ENCODE results near the gene AGAP3.

The AGAP3 gene

DNA sequence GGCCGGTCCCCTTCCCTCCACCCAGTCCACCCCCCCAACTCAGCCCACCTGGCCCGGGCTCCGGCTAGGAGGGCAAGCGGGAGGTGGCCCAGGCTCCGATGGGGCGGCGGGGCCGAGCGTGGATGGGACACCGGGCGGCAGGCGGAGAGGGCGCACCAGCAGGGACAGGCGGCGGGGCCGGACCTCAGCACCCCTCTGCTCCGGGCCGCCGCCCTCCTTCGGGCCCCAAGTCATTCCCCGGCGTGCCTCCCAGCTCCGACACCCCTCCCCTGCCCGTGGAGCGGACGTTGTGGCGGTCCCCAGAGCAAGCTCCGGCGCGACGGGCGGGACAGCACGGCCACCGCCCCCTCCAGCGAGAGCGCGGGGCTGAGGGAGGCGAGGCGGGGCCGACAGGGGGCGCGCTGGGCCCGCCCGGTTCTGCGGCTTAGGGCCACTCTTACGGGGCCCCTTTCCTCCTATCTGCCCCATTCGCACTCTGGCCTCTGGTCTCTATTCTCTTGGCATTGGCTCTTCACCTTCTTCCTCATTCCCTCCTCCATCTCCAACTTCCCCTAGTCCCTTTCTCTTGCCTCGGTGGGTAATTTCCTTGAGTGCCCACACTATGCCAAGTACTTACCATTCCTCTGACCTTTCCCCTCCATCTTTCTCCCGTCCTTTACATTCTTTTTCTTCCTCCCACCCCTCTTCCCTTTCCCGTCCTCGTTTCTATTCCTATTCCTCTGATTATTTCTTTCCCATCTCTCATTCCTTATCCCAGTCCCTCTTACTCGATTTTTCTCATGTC, 81.9 kb downstream of the AGAP3 start:
- DNase-seq, result peak; percentile 60

DNA sequence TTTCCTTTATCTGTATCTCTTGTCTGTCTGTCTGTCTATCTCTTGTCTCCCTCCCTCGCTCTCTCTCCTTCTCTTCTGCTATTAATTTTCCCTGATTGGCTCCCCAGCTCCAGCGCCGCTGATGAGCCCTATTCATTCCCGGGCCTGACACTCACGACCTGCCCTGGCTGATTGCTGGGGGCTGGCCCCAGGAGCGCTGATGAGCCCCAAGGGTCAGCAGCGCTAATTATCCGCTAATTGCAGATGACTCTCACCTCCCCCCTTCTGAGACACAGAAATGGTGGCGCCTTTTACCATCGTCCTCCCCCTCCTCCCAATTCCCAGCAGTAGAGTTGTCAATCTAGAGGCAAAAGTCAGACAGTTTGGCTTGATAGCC, 82.5 kb downstream of the AGAP3 start:
- DNase-seq, result no peak

- DNase-seq, result peak; percentile 77
Measured at GRCh38 chr7:151172273-151173141, 86.2 kb downstream of the AGAP3 start.

DNA sequence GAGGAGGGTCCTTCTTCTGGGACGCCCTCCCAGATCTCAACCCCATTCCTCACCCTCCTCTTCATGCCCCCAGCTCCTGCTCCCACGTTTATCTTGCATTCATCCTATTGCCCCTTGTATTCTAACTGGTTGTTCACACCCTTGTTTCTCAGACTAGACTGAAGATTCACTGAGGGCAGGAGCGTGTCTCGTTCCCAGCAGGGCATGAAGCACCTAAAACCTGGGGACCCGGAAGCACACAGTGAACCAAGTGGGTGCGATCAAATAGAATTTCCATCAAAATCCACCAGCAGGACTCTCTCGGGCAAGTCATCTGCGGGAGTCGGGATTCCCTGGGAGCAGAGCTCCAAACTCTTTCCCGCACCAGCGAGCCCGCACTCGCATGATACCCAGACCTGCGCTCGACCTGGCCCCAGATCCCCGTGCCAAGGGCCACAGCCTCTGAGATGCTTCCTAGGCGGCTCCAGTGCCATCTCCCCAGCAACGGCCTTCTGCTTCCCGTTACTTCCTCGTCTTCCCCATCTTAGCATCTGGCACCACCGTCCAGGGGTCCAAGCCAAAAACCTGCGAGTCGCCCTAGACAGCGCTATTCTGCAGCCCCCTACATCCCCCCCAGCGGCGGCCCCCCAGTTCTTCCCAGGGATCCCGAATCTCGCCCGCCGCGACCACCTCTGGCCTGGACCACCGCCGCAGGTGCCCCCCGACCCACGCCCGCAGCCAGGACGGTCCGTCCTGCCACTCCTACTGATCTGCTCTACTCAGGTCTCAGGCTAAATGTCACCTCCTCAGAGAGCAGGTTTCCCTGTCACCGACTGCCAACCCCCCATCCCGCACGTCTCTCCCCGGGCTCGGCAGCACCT, 87.3 kb downstream of the AGAP3 start:
- DNase-seq, result no peak

GRCh38 chr7:151174246-151175046, 88.2 kb downstream of the AGAP3 start:
- DNase-seq, result peak; percentile 15

GRCh38 chr7:151175047-151175792, 88.9 kb downstream of the AGAP3 start:
- DNase-seq, result no peak

- DNase-seq, result no peak
Measured at GRCh38 chr7:151175793-151176311, 89.6 kb downstream of the AGAP3 start.

GRCh38 chr7:151176401-151176800, 90.1 kb downstream of the AGAP3 start:
- no peak for DNase-seq

DNA sequence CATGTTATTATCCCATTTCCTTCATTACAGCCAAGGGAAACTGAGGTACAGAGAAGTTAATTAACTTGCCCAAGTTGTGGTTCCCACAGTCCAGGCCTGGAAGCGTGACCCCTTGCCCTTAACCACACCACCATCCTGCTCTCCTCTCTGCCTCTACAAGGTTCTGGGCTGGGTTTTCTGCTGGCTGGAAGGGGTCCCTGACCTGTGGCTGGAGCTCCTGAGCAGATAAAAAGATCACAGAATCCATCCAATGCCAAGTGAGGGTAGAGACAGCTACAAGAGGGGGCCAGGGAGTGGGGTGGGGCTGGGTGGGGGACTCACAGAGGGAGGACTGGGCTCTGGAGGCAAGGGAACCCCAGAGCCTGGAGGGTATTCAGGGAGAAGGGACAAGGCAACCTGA, 91.0 kb downstream of the AGAP3 start:
- DNase-seq, result no peak

DNA sequence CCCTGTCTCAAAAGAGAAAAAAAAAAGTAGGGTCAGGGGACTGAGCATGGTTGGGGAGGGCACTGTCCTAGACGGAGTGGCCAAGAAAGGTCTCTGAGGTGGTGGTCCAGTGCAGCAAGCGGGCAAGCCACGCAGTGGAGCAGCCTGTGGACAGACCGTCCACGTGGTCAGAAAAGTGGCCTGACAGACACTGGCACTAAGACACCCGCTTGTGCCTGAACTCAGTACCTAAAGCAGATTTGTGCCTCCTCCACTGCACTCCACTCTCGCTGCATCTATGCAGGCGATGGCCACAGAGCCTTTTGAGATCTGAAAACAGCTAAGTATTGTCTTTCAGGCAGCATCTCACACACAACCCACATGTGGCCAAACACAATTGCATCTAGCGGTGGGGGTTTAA, 92.0 kb downstream of the AGAP3 start:
- no peak for DNase-seq

- DNase-seq, result no peak
Measured at GRCh38 chr7:151178831-151179230, 92.6 kb downstream of the AGAP3 start.

DNA sequence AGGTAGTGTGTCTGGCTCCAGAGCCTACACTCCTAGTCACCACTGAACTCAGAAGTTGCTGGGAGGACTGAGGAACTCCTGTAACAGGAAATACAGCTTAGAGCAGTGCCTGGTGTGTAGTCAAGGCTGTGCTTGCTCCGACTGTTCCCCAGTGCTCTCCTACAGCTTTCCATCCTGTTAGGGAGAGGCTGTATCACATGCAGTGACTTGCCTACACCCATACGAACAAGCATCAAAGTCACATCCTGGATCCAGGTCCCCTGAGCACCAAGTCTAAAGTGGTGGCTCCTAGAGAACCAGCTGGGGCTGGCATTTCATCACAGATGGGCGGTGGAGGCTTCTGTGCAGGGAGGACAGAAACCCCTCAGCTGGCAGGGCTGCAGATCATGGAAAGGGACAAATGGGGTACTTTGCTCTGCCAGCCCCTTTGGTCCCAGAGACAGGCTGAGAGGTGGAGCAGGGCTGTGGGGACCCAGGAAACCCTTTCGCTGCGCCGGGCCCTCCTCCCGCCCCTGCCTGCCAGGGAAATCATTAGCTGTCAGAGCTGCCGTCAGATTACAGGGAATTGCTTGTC, 93.1 kb downstream of the AGAP3 start:
- no peak for DNase-seq

DNA sequence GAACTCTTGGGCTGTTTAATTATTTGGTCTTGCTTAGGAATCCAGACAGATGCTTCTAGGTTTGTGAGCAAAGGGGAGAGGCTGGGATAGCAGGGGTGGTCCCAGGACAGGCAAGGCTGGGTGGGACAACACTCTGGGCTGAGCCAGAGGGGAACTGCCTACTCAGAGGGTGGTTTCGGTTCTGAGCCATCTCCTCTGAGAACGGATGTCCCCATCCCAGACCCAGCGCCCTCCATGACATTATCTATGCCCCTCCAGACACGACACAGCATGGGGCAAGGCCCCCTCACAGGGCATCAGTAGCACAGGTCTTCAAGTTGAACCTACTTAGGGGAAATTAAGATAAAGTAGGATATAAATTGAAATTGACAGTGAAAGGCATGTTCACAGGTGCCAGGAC, 93.7 kb downstream of the AGAP3 start:
- no peak for DNase-seq

DNA sequence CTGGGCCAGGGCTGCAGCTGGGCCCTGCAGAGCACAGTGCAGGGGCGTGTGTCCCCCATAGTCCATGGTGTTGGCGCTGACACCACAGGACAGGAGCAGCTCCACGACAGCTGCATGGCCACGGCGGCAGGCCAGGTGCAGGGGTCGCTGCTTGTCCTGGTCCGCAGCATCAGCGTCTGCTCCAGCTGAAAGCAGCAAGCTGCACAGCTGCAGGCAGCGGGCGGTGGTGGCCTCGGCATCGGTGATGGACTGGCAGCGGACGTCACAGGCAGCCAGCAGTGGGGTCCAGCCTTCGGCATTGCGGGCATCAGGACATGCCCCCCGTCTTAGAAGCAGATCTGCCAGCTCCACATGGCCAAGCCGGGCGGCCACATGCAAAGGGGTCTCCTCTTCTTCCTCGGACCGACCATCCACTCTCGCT, 94.7 kb downstream of the AGAP3 start:
- DNase-seq, result no peak

GRCh38 chr7:151185762-151186639, 99.7 kb downstream of the AGAP3 start:
- no peak for DNase-seq

- no peak for DNase-seq
Measured at GRCh38 chr7:151186640-151187408, 100.5 kb downstream of the AGAP3 start, which contains the start of gene ASB10. ASB10 (minus strand) TSS chr7:151187250; CDS start chr7:151187130, 120 bp downstream.

DNA sequence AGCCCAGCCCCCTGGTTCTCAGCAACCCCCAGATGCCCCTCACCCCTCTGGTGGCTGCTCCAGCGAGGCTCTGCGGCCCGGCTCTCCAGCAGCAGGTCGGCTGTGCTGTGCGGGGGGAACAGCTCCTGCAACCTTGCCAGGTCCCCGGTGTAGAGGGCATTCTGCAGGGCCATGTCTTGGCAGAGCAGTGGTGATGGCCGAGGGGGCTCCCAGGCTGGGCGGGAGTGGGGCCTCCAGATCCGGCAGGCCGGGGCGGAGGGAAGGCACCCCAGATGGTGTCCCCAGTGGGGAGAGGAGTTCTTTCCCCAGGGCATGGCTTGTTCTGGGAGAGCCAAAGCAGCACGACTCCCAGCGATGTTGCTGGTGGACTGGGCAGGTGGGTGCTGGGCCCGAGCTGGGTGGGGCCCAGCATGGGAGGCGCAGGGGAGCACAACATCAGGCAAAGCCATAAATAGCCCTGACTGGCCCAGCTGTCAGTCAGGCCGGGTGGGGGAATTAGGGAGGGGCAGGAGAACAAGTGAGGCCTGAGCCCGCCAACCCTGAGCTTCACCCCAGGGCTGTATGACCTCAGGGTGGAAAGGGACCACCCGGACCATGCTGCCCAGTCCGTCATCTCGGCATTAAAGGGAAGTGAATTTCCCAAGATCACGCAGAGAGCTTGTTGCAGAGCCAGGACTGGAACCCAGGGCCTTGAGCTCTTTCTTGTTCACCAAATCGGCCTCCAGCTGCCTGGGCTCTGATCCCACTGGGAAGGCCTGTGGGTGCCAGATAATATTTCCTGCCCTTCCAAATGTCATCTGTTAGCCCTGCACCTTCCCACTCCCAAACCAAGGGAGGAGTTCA, 101.4 kb downstream of the AGAP3 start:
- DNase-seq, result no peak

GRCh38 chr7:151188252-151188542, 101.9 kb downstream of the AGAP3 start:
- no peak for DNase-seq

Measured in activated CD4-positive, alpha-beta T cell treated with anti-CD3 and anti-CD28 coated beads, Interleukin-2, amount 50 U/mL, for 1 hour (primary cell).